Endothelial cell of umbilical vein (primary cell): ENCODE results near the gene SLC45A2.

Experiments used
- CTCF ChIP-seq, 2 donors: IDR thresholded peaks; 1 replicate in 1 of 2; 2 replicates in 1 of 2; pipeline ENCODE4 v1.5.1; 2011; ENCODE audit warnings: low read length in 2 of 2, mild to moderate bottlenecking in 2 of 2, moderate library complexity in 2 of 2, control low read depth in 1 of 2, inconsistent platforms in 1 of 2, low read depth in 1 of 2; ENCODE audit not compliant: insufficient read depth in 1 of 2; ENCODE audit errors: extremely low read depth in 1 of 2
- JUN ChIP-seq: IDR thresholded peaks from 2 replicates; pipeline ENCODE4 v1.6.1; 2011; ENCODE audit warnings: borderline replicate concordance, low read depth; ENCODE audit not compliant: insufficient read length, insufficient read depth
- POLR2A ChIP-seq: IDR thresholded peaks from 2 replicates; pipeline ENCODE4 v1.6.1; 2012; ENCODE audit warnings: low read depth, mild to moderate bottlenecking, control low read depth, low read length
- POLR2AphosphoS5 ChIP-seq: IDR thresholded peaks from 2 replicates; pipeline ENCODE4 v1.6.1; 2012; ENCODE audit warnings: low read depth, mild to moderate bottlenecking, control low read depth, low read length, moderate library complexity; ENCODE audit not compliant: insufficient read depth
- TF ChIP-seq, protein P1 (sequence below): IDR thresholded peaks from 2 replicates; pipeline ENCODE4 v1.6.1; 2011; ENCODE audit not compliant: insufficient read depth, insufficient read length

DNA sequence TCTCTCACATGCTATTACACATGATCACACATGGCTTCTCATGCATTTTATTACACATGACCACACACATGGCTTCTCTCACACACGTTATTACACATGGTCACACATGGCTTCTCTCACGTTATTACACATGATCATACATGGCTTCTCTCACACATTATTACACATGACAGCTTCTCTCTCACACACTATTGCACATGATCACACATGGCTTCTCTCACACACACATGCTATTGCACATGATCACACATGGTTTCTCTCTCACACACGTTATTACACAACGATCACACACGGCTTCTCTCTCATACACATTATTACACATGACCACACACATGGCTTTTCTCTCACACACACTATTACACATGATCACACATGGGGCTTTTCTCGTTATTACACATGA is 954 bp upstream of the SLC45A2 start:
- TF ChIP-seq POLR2A: no peak
- TF ChIP-seq CTCF (IDR thresholded peaks at IDR 0.05; ENCODE audit: extremely low read depth in 1 of 2, insufficient read depth in 1 of 2, low read depth in 1 of 2, low read length in 2 of 2): no peak
- TF ChIP-seq, protein P1, sequence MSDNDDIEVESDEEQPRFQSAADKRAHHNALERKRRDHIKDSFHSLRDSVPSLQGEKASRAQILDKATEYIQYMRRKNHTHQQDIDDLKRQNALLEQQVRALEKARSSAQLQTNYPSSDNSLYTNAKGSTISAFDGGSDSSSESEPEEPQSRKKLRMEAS: peak; percentile 4
- no peak for TF ChIP-seq JUN
- TF ChIP-seq POLR2AphosphoS5: no peak
